GM12865 (cell line): Measurements from ENCODE around the gene STX16.

Source experiments
- DNase-seq: peaks from one replicate; pipeline ENCODE4 v3.0.0; 2010; ENCODE audit warnings: low read depth
- H3K4me3 ChIP-seq: 2 replicates; pipeline ENCODE4 v1.5.1; 2011; ENCODE audit warnings: mild to moderate bottlenecking, low read depth, low read length, control low read depth
- CTCF ChIP-seq: IDR thresholded peaks from 2 replicates; pipeline ENCODE4 v1.5.1; 2011; ENCODE audit warnings: low read length, control low read depth, low read depth, inconsistent platforms; ENCODE audit not compliant: insufficient read depth; ENCODE audit errors: missing control alignments

STX16 gene

GRCh38 chr20:58715801-58716475 is 64.9 kb downstream of the STX16 start:
- no peak overlapping the region for H3K4me3 ChIP-seq
- no peak for DNase-seq
- no peak for TF ChIP-seq CTCF

GRCh38 chr20:58716476-58717277 is 65.6 kb downstream of the STX16 start:
- TF ChIP-seq CTCF = no peak
- H3K4me3 ChIP-seq = no peak overlapping the region
- DNase-seq = no peak

- no peak overlapping the region for H3K4me3 ChIP-seq
- TF ChIP-seq CTCF = no peak
- DNase-seq = no peak
Measured at GRCh38 chr20:58717278-58718091, 66.4 kb downstream of the STX16 start.

GRCh38 chr20:58718121-58718563 is 67.1 kb downstream of the STX16 start:
- no peak for DNase-seq
- TF ChIP-seq CTCF = no peak
- H3K4me3 ChIP-seq = no peak overlapping the region

- no peak for TF ChIP-seq CTCF
- DNase-seq = no peak
Measured at GRCh38 chr20:58718729-58719128, 67.6 kb downstream of the STX16 start.

GRCh38 chr20:58719258-58719657 is 68.2 kb downstream of the STX16 start:
- no peak overlapping the region for H3K4me3 ChIP-seq
- DNase-seq = no peak
- TF ChIP-seq CTCF = no peak

More at GRCh38 chr20:58718729-58719128, 67.6 kb downstream of the STX16 start:
- no peak overlapping the region for H3K4me3 ChIP-seq
